AG10803 (cell line): ENCODE measurements around the gene LZTR1.
A peak's percentile ranks its signal among the peaks of the same experiment; 100 is the strongest.

ENCODE experiments used
- DNase-seq: peaks from one replicate; pipeline ENCODE4 v3.0.0; 2010; ENCODE audit warnings: low read depth
- H3K4me3 ChIP-seq: 2 replicates; pipeline ENCODE4 v1.5.1; 2011; ENCODE audit warnings: mild to moderate bottlenecking, low read length, control low read depth
- TF ChIP-seq, protein P1 (sequence below): conservative IDR thresholded peaks from 2 replicates; pipeline ENCODE4 v1.5.1; 2011; ENCODE audit warnings: mild to moderate bottlenecking, low read length, control low read depth, inconsistent platforms

Gene LZTR1

DNA sequence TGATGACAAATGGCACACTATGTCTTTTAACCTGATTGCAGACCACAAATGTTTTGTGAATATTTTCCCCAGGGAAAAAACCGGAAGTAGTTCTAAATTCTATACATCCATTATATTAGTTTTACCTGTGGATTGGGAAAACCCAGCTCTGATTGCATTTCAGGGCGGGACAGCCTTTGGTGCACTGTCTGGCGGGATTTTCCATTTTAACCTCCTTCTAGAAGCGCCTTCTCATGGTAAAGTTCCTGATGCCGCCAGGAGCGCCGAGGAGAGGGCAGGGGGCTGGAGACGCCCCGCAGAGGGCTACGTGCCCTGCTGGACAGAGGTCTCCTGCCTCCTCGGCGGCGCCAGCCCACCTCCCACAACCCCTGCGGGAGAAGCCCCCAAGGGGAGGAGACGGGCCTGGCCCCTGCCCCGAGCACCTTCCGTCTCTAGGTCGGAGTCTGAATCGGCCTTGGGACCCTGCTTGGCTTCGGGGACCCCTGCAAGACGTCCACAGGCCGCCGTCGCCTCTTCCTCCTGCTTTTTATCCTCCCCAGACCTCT lies 31.6 kb downstream of the LZTR1 start:
- no peak for DNase-seq
- H3K4me3 ChIP-seq, result peak overlapping the region; percentile 69
- TF ChIP-seq, protein P1, sequence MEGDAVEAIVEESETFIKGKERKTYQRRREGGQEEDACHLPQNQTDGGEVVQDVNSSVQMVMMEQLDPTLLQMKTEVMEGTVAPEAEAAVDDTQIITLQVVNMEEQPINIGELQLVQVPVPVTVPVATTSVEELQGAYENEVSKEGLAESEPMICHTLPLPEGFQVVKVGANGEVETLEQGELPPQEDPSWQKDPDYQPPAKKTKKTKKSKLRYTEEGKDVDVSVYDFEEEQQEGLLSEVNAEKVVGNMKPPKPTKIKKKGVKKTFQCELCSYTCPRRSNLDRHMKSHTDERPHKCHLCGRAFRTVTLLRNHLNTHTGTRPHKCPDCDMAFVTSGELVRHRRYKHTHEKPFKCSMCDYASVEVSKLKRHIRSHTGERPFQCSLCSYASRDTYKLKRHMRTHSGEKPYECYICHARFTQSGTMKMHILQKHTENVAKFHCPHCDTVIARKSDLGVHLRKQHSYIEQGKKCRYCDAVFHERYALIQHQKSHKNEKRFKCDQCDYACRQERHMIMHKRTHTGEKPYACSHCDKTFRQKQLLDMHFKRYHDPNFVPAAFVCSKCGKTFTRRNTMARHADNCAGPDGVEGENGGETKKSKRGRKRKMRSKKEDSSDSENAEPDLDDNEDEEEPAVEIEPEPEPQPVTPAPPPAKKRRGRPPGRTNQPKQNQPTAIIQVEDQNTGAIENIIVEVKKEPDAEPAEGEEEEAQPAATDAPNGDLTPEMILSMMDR, result no peak

DNA sequence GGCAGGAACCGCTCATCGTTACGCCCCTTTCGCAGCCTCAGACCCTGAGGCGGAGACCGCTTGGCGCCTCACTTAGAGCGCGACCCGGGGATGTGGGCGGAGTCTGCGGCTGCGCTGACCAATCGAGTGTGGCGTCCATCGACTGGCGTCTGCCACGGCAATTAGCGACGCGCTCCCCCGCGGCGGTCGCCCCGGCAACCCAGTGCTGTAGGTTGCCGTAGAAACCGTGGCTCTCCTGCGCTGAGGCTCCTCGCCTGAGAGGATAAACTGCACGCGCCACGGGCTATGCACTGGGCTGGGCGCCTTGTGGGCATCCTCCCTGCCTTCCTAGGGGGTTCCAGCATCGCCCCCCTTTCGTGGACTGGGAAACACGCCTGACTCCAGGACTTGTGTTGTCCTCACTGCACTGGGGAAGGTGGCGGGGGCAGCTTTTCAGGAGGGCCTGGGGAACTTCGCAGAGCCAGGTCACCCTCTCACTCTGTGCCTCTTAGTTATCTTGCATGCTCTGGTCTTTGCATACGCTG lies 32.2 kb downstream of the LZTR1 start:
- TF ChIP-seq, protein P1, result no peak
- DNase-seq, result peak; percentile 83
- H3K4me3 ChIP-seq, result peak overlapping the region; percentile 69

DNA sequence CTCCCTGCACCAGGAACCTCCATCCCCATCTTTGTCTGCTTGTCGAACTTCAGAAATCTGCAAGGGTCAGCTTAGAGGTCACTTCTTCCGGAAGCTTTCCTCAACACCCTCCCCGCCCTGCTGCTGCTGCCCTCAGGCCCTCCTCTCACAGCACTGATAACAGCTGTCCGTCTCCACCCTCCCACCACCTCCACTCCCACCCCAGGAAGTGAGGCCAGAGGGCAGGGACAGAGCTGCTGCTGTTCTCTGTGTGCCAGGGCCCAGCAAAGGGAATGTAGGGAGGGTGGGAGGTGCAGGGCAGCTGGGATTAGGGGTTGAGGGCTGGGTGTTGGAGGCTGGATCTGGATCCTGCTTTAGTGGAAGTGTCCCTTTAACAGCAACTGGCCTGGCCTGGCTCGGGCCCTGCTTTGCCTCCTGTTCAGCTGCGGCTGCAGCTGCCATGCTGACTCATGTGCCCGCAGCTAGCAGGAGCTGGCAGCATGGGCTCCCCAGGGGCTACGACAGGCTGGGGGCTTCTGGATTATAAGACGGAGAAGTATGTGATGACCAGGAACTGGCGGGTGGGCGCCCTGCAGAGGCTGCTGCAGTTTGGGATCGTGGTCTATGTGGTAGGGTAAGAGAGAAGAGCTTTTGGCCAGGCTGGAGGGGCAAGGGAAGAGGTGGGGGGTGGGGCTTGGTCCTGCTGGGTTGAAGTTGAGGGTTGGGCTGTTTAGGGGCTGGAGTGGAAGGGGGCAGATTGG lies 32.8 kb downstream of the LZTR1 start, which contains the start of gene P2RX6:
Gene P2RX6, plus strand, starts transcription at position 440 of the 740 bp plus-strand sequence. Its CDS starts 10 bp downstream, at position 450.
- TF ChIP-seq, protein P1, result no peak
- DNase-seq, result peak; percentile 33
- peak within 1 kb of the TSS; percentile 69 for H3K4me3 ChIP-seq

DNA sequence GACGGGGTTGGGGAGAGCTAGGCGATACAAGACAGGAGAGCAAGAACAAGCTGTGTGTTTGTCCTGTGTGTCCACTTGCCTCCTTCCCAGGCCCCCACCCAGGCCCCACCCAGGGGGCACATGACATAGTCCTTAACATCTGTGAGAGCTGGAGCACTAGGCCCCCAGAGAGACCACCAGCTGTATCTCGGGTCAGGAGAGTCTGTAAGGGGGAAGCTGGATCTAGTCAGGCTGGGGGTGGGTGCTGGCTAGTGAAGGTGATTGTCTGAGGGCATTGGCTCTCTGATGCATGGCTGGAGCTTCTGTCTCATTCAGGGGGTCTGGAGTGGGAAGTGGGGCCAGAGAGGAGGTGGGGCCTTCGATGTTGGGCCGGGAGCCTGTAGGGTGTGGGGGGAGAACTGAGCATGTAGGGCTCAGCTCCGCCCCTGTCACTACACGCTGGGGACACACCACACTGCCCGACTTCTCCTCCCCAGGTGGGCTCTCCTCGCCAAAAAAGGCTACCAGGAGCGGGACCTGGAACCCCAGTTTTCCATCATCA lies 33.4 kb downstream of the LZTR1 start:
- TF ChIP-seq, protein P1, result no peak
- H3K4me3 ChIP-seq, result peak overlapping the region; percentile 69
- DNase-seq, result no peak

DNA sequence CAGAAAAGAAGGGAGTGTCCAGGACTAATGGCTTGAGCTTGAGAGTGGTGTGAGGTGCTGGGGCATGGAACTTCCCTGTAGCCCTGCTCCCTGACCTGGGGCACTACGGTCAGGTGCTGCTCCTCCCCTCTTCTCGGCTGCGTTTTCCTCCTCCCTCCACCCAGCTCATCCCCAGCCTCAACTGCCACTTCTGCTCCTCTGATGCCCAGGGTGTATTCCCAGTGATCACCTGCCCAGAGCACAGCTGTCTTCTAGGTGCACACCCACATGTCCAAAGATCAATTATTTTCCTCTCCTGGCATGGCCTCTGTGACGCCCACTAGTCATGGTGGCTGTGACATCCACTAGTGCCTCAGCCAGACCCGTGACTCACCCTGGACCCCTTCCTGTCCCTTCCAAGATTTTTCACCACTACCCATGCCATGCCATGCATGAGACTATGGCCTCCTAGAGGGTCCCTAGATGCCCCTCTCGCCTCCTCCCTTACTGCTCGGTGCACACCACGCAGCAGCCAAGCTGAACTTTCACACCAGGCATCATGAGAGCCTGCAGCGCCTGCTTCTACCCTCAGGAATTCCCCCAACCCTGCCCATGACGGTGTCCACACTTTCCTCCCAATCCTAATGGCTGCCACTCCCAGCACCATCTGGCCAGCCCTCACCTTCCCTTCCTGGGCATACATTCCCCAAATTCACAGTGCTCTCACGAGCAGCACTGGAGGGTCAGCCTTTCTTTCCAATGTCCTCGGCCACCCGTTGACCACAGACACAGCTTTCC lies 34.7 kb downstream of the LZTR1 start:
- no peak overlapping the region for H3K4me3 ChIP-seq
- no peak for DNase-seq
- TF ChIP-seq, protein P1, result no peak

DNA sequence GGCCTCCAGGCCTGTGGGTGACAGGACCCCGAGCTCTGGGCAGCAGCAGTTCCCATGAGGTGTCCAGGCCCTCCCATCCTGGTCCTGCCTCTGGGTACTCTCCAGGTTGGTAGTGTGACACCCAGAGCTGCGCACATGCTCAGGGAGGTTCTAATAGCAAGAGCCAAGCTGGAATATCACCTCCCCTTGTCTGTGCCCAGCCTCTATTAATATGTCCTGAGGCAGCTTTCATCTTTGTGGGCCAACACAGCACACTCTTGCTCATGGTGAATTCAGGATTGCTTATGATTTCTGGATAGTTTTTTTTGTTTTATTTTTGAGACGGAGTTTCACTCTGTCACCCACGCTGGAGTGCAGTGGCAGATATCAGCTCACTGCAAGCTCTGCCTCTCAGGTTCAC lies 36.2 kb downstream of the LZTR1 start:
- TF ChIP-seq, protein P1, result no peak
- no peak for DNase-seq
- no peak overlapping the region for H3K4me3 ChIP-seq
